Measurements from ENCODE around the gene MRPS23.

- TF ChIP-seq POLR2A (IDR thresholded peaks at IDR 0.05) (peak in 1 of 2 donors; percentile 8), CTCF (IDR thresholded peaks at IDR 0.05) (peak in 3 of 6 experiments; percentile 16 to 44 (median 44))
These were observed 40.3 kb upstream of the MRPS23 start for GRCh38 chr17:57889892-57890856.
